Measurements from ENCODE around the gene ANAPC10.

The ANAPC10 gene

GRCh38 chr4:145125396-145125795 lies 27.4 kb upstream of the ANAPC10 start:
- Histone ChIP-seq H2AFZ (ENCODE audit: low read length) (no peak overlapping the region), H3K9ac (ENCODE audit: low read length) (no peak overlapping the region), H3K4me3 (ENCODE audit: low read depth, low read length, poor library complexity, severe bottlenecking) (no peak overlapping the region), H4K20me1 (ENCODE audit: insufficient read depth, low read length) (no peaks in the 10 kb centered on the region), H3F3A (ENCODE audit: insufficient read depth, low read length) (peaks cover 4% of the 10 kb centered on the region; the same call in 1 of the 2 replicates), H3K27me3 (ENCODE audit: insufficient read depth, low read length) (no peaks in the 10 kb centered on the region), H3K79me2 (ENCODE audit: insufficient read depth, low read length) (no peaks in the 10 kb centered on the region), H3K4me1 (ENCODE audit: insufficient read depth, low read length, severe bottlenecking) (no peaks in the 10 kb centered on the region), H3K9me2 (ENCODE audit: low read depth, low read length) (no peaks in the 10 kb centered on the region), H3K9me3 (ENCODE audit: low read length) (no peaks in the 10 kb centered on the region), H3K27ac (ENCODE audit: low read depth, low read length, poor library complexity, severe bottlenecking) (no peak overlapping the region), H3K36me3 (ENCODE audit: insufficient read depth, low read length) (peaks cover 97% of the 10 kb centered on the region), H3K4me2 (ENCODE audit: low read length) (no peak overlapping the region)
- TF ChIP-seq CTCF (IDR thresholded peaks at IDR 0.05; ENCODE audit: low read length) = no peak
- TF ChIP-seq EZH2 (IDR thresholded peaks at IDR 0.05; ENCODE audit: borderline replicate concordance, low read length) = no peak

GRCh38 chr4:145108128-145108527 lies 10.1 kb upstream of the ANAPC10 start:
- Histone ChIP-seq H3K9ac (ENCODE audit: low read length) (no peak overlapping the region), H4K20me1 (ENCODE audit: insufficient read depth, low read length) (no peaks in the 10 kb centered on the region), H3K27me3 (ENCODE audit: insufficient read depth, low read length) (no peaks in the 10 kb centered on the region), H3K27ac (ENCODE audit: low read depth, low read length, poor library complexity, severe bottlenecking) (no peak overlapping the region), H3K4me3 (ENCODE audit: low read depth, low read length, poor library complexity, severe bottlenecking) (no peak overlapping the region), H2AFZ (ENCODE audit: low read length) (no peak overlapping the region), H3K9me2 (ENCODE audit: low read depth, low read length) (no peaks in the 10 kb centered on the region), H3K36me3 (ENCODE audit: insufficient read depth, low read length) (peaks cover 95% of the 10 kb centered on the region), H3F3A (ENCODE audit: insufficient read depth, low read length) (no peaks in the 10 kb centered on the region), H3K4me2 (ENCODE audit: low read length) (no peak overlapping the region), H3K4me1 (ENCODE audit: insufficient read depth, low read length, severe bottlenecking) (peaks cover 7% of the 10 kb centered on the region), H3K79me2 (ENCODE audit: insufficient read depth, low read length) (peaks cover 30% of the 10 kb centered on the region), H3K9me3 (ENCODE audit: low read length) (no peaks in the 10 kb centered on the region)
- no peak for TF ChIP-seq CTCF (IDR thresholded peaks at IDR 0.05; ENCODE audit: low read length)
- TF ChIP-seq EZH2 (IDR thresholded peaks at IDR 0.05; ENCODE audit: borderline replicate concordance, low read length) = no peak

- H3K27ac ChIP-seq (ENCODE audit: low read depth, low read length, poor library complexity, severe bottlenecking) = no peak overlapping the region
- H2AFZ ChIP-seq (ENCODE audit: low read length) = no peak overlapping the region
- no peak overlapping the region for H3K4me2 ChIP-seq (ENCODE audit: low read length)
- H4K20me1 ChIP-seq (ENCODE audit: insufficient read depth, low read length) = no peaks in the 10 kb centered on the region
- H3F3A ChIP-seq (ENCODE audit: insufficient read depth, low read length) = no peaks in the 10 kb centered on the region
- no peak overlapping the region for H3K9ac ChIP-seq (ENCODE audit: low read length)
- no peaks in the 10 kb centered on the region for H3K9me3 ChIP-seq (ENCODE audit: low read length)
- H3K36me3 ChIP-seq (ENCODE audit: insufficient read depth, low read length) = peaks cover 85% of the 10 kb centered on the region
- H3K9me2 ChIP-seq (ENCODE audit: low read depth, low read length) = no peaks in the 10 kb centered on the region
- H3K79me2 ChIP-seq (ENCODE audit: insufficient read depth, low read length) = peaks cover 40% of the 10 kb centered on the region
- H3K27me3 ChIP-seq (ENCODE audit: insufficient read depth, low read length) = no peaks in the 10 kb centered on the region
- peaks cover 17% of the 10 kb centered on the region for H3K4me1 ChIP-seq (ENCODE audit: insufficient read depth, low read length, severe bottlenecking)
- no peak overlapping the region for H3K4me3 ChIP-seq (ENCODE audit: low read depth, low read length, poor library complexity, severe bottlenecking)
- TF ChIP-seq CTCF (IDR thresholded peaks at IDR 0.05; ENCODE audit: low read length) (no peak), EZH2 (IDR thresholded peaks at IDR 0.05; ENCODE audit: borderline replicate concordance, low read length) (no peak)
These were observed 9.1 kb upstream of the ANAPC10 start for GRCh38 chr4:145107126-145107525.
